HS-27A (cell line): ENCODE results near the gene LEP.
A peak's percentile ranks its signal among the peaks of the same experiment; 100 is the strongest.

Source experiments
- DNase-seq: peaks from one replicate; pipeline ENCODE4 v3.0.0-alpha.2; 2012; ENCODE audit warnings: low read depth, missing footprints

LEP gene

DNA sequence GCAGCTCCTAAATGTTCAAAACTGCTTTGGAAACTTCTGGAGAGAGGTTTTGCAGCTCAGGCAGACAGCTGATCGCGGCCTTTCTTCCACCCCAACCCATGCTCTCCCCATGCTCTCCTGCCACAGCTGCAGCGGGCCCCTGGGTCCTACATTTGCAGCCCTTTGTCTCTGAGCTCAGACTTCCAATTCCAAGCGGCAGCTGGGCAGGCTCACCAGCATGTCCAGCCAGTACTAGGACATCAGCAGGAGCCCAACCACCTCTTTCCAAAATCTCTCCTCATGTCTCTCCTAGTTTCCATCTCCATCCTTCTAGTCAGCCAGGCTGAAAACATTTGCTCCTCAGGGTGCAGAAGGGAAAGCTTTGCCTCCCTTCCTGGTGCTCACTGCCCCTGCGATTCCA, 6.0 kb downstream of the LEP start:
- DNase-seq, result no peak

- DNase-seq, result no peak
Observed at GRCh38 chr7:128247640-128248194, 6.6 kb downstream of the LEP start.

DNA sequence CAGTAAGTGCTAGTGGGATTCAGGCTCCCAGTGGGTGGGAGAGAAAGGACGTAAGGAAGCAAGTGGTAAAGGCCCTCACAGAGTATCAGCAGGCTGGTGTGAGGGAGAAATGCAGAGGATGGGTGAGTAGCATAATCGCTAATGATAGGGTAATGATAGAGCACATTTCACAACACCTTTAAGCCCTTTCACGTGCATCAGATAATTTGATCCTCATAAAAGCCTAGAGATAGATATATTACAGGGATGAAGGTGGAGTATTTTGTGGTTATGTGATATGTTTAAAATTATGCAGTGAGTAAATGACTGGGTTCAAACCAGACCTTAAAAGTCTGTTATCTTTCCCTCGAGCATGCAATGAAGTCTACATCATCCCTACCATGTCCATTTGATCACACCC, 10.3 kb downstream of the LEP start:
- no peak for DNase-seq

GRCh38 chr7:128253701-128254100, 12.6 kb downstream of the LEP start:
- no peak for DNase-seq

- no peak for DNase-seq
Observed at GRCh38 chr7:128254470-128254869, 13.4 kb downstream of the LEP start.

DNA sequence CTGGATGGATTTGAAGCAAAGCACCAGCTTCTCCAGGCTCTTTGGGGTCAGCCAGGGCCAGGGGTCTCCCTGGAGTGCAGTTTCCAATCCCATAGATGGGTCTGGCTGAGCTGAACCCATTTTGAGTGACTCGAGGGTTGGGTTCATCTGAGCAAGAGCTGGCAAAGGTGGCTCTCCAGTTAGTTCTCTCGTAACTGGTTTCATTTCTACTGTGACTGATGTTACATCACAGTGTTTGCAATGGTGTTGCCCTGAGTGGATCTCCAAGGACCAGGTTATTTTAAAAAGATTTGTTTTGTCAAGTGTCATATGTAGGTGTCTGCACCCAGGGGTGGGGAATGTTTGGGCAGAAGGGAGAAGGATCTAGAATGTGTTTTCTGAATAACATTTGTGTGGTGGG, 14.2 kb downstream of the LEP start:
- no peak for DNase-seq

DNA sequence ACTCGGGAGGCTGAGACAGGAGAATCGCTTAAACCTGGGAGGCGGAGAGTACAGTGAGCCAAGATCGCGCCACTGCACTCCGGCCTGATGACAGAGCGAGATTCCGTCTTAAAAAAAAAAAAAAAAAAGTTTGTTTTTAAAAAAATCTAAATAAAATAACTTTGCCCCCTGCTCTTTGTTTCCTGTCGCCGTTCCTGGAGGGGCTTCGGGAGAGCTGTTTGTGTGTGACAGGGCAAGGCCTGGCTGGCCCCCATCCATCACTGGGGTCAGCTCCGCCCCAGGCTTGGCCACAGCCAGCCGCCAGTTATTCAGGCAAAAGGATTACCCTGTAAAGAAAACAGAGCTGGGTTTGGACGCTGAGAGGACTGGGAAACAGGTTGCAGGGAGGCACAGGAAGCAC, 16.4 kb downstream of the LEP start:
- no peak for DNase-seq

- DNase-seq, result no peak
Observed at GRCh38 chr7:128259131-128260061, 18.3 kb downstream of the LEP start.

DNA sequence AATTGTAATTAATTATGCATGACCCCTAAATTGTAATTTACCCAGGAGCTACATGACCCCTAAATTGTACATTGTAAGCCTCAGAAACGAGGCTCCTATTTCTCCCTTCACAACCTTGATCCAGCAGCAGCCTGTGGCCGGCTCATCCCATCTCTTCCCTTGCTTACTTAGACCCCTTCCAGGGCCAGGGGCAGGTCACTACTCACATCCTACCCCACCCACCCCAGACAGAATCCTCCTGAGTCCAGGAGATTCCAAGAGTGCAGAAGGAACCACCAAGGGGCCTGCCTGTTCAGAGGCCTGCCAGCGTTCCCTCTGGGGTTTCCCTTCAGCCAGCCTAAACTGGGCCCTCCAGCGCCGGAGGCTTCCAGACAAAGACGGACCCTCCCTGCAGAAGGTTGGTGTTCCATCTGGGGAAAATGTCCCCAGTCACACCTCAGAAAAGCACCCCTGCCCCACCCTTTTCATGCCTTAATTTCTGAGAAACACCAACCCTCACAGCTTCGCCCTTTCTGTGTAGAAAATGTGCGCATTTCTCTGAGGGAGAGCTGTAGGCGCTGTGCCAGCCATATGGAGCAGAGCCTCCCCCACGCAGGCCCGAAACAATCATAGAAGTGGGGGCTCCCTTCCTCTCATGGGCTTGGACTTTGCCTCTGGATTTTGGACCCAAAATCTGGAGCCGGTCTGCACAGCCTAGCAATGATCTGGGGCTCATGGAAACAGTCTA, 19.2 kb downstream of the LEP start:
- DNase-seq, result no peak

DNA sequence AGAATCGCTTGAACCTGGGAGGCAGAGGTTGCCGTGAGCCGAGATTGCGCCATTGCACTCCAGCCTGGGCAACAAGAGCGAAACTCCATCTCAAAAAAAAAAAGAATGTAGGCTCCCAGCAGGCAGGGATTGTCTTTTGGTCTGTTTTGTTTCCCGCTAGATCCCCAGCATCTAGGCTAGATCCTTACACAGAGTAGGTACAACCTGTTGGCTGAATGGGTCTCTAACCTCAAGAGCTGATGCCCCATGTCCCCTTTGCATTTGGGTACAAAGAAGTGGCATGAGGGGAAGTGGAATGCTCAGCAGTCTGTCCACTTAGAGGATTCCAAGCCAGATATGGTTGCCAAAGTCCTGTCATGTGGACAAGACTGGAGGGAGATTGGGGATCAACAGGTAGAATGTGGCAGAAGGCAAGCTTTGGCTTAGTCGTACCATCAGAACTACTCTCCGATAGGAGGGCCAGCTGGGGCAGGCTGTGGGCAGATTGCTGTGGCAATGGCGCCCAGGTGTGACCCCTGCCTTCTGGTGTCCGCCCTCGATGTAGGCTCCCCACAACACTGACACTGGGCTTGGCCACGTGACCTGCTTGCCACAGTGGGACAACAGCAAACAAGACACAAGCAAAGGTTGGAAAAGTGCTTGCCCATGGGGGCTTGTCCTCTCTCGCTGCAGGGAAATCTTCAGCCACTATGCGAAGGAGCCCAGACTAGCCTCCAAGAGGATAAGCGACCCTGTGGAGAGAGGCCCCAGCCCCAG, 21.4 kb downstream of the LEP start:
- no peak for DNase-seq

GRCh38 chr7:128263420-128263819, 22.3 kb downstream of the LEP start:
- DNase-seq, result no peak

- no peak for DNase-seq
Observed at GRCh38 chr7:128264477-128264876, 23.4 kb downstream of the LEP start.

GRCh38 chr7:128265156-128265905, 24.3 kb downstream of the LEP start:
- DNase-seq, result no peak

DNA sequence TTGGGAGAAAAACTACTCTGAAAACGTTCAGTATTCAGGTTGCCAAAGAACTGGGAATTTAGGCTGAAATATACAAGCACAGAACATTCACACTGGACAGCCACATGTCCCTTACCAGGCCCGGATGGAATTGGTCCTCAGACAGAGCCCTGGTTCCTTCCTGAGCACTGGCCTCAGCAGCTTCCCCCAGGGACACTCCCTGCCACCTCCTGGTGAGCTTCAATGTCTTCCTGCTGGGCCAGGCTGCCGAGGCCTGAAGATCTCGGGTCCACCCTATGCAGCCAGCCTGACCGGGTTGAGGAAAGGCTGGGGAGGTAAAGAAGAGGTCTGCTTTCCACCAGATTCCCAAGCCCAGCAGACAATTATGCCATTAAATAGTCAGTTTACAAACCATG, 24.8 kb downstream of the LEP start:
- DNase-seq, result no peak

DNA sequence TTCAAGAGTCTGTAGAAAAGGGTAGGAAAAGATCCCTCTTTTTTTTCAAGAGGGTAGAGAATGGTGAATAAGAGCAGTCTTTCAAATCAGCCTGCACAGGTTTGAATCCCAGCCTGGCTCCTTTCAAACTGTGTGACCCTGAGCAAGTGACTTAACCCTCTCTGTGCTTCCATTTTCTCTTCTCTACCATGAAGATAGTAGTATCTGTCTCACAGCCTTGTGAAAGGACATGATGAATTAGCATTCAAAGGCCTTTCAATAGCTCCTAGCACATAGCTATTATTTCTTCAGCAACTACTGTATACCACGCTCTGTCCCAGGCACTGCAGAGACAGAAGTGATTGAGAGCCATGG, 25.4 kb downstream of the LEP start:
- no peak for DNase-seq

- DNase-seq, result peak; percentile 23
Observed at GRCh38 chr7:128266883-128267594, 26.0 kb downstream of the LEP start.

- no peak for DNase-seq
Observed at GRCh38 chr7:128267595-128267924, 26.5 kb downstream of the LEP start.

- DNase-seq, result no peak
Observed at GRCh38 chr7:128268233-128268632, 27.2 kb downstream of the LEP start.

DNA sequence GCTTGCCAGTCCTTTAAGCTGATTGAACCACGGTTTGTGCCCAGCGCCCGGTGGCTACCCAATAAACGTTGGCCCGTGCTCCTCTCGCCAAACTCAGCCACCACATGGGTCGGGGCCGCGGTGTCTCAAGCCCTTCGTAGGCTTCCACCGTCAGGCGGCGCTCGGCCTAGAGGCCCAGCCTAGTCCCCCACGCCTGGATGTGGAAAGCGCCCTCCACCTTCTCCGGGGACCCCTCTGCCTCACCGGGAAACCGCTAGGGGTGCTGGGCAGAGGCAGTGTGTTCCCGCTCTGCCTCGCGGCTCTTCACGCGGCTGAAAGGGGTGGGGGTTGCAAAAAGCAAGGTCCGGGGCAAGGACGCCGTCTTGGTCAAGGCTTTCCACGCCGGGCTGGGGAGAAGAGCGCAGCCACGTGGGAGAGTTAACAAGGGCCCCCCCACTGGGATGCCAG, 29.8 kb downstream of the LEP start:
- DNase-seq, result no peak

GRCh38 chr7:128271471-128271941, 30.4 kb downstream of the LEP start:
- DNase-seq, result no peak

- no peak for DNase-seq
Observed at GRCh38 chr7:128271942-128272481, 30.9 kb downstream of the LEP start.
